WTC11 (cell line): Measurements from ENCODE around the gene HOXD12. TPM values are rescaled to one million over a fixed set of nuclear protein-coding genes. Genes with fewer than 3 reads are reported as not detected.

ENCODE experiments used
- ATAC-seq: fragments of 200-7000 bp; cut with Tn5 transposase; 2 replicates; pipeline ENCODE4 v1.10.0; 2021; ENCODE audit warnings: mild to moderate bottlenecking, moderate library complexity
- CTCF ChIA-PET: fragments of 300-600 bp; sonication (Branson Sonifier 250); formaldehyde crosslinking; loops from one replicate; lab custom pipeline; 2021; ENCODE audit warnings: antibody characterized with exemption; lab: Charles Lee
- POLR2A ChIA-PET: fragments of 350-600 bp; sonication (Branson Sonifier 250); formaldehyde crosslinking; loops from one replicate; lab custom pipeline; 2021; ENCODE audit warnings: antibody characterized with exemption; lab: Charles Lee
- DNase-seq: peaks from one replicate; pipeline ENCODE4 v3.0.0; 2021; ENCODE audit warnings: low spot score
- H3K27ac Mint-ChIP-seq: 2 replicates; pipeline ENCODE4 v1.8.0; 2021; ENCODE audit warnings: mixed read lengths
- H3K27me3 Mint-ChIP-seq: 2 replicates; pipeline ENCODE4 v1.8.0; 2021; ENCODE audit warnings: low read depth, mild to moderate bottlenecking, moderate library complexity, mixed read lengths
- H3K36me3 Mint-ChIP-seq: 2 replicates; pipeline ENCODE4 v1.8.0; 2021; ENCODE audit warnings: mixed read lengths
- H3K4me1 Mint-ChIP-seq: 2 replicates; pipeline ENCODE4 v1.8.0; 2022; ENCODE audit warnings: mixed read lengths
- H3K4me3 Mint-ChIP-seq: 2 replicates; pipeline ENCODE4 v1.8.0; 2021; ENCODE audit warnings: mild to moderate bottlenecking, moderate library complexity, mixed read lengths
- H3K9me3 Mint-ChIP-seq: 2 replicates; pipeline ENCODE4 v1.8.0; 2021; ENCODE audit warnings: mixed read lengths
- CREB1 ChIP-seq: sonication (generic); formaldehyde crosslinking; IDR thresholded peaks from 2 replicates; pipeline ENCODE4 v1.8.0; 2023; ENCODE audit warnings: mild to moderate bottlenecking, missing genetic modification reagents
- CTCF ChIP-seq: fragments of 200-600 bp; IDR thresholded peaks from 2 replicates; pipeline ENCODE4 v1.8.0; 2022; ENCODE audit warnings: antibody characterized with exemption
- E2F4 ChIP-seq: sonication (generic); formaldehyde crosslinking; IDR thresholded peaks from 2 replicates; pipeline ENCODE4 v1.8.1; 2022; ENCODE audit warnings: low read depth, mild to moderate bottlenecking, moderate library complexity, missing genetic modification reagents, borderline replicate concordance
- GRHL2 ChIP-seq: fragments of 250-450 bp; sonication (Bioruptor Pico); IDR thresholded peaks from 2 replicates; pipeline ENCODE4 v1.8.0; 2022; ENCODE audit warnings: mild to moderate bottlenecking, moderate library complexity; ENCODE audit not compliant: insufficient replicate concordance, severe bottlenecking
- NR2C2 ChIP-seq: sonication (generic); formaldehyde crosslinking; IDR thresholded peaks from 2 replicates; pipeline ENCODE4 v1.8.0; 2022; ENCODE audit warnings: mild to moderate bottlenecking, missing genetic modification reagents
- OVOL2 ChIP-seq: fragments of 250-450 bp; sonication (Bioruptor Pico); IDR thresholded peaks from 2 replicates; pipeline ENCODE4 v1.9.0; 2021; ENCODE audit warnings: mild to moderate bottlenecking, borderline replicate concordance
- ZNF232 ChIP-seq: sonication (generic); formaldehyde crosslinking; IDR thresholded peaks from 2 replicates; pipeline ENCODE4 v1.8.0; 2022; ENCODE audit warnings: mild to moderate bottlenecking, missing genetic modification reagents
- ZNF512 ChIP-seq: sonication (generic); formaldehyde crosslinking; IDR thresholded peaks from 2 replicates; pipeline ENCODE4 v1.8.1; 2022; ENCODE audit warnings: missing genetic modification reagents, borderline replicate concordance
- total RNA-seq: library from RNA; stranded (reverse); gene quantifications from 3 replicates; pipeline ENCODE4 v1.2.3, GENCODE V29; 2021
- TF ChIP-seq, protein P1 (sequence below): sonication (generic); formaldehyde crosslinking; IDR thresholded peaks from 2 replicates; pipeline ENCODE4 v1.8.0; 2022; ENCODE audit warnings: missing genetic modification reagents
- TF ChIP-seq, protein P2 (sequence below): sonication (generic); formaldehyde crosslinking; IDR thresholded peaks from 2 replicates; pipeline ENCODE4 v1.8.1; 2022; ENCODE audit warnings: mild to moderate bottlenecking, missing genetic modification reagents, moderate library complexity, borderline replicate concordance

Gene HOXD12
- total RNA-seq, 1 experiment from 2014 or later, result 0.17 TPM

DNA sequence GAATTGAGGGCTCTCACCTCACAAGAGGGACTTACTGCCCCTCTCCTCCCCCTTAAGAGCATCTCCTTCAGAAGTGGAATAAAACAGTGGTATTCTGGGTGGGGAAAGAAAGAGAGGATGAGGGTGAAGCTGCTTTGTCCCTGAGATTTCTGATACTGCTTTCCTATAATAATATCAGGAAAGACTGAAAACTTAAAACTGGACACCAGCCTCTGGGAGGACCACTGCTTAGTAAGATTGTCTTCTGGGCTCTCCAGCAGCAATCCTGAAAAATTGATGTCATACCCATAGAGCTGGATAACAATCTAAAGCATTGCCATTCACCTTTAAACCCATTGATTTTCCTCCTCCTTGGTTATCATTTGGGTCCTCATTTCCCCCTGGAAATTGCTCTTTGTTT is 47.0 kb downstream of the HOXD12 start:
- peaks cover 100% of the 10 kb centered on the region for H3K27me3 Mint-ChIP-seq
- H3K9me3 Mint-ChIP-seq, result no peaks in the 10 kb centered on the region
- no peak for ATAC-seq
- H3K4me1 Mint-ChIP-seq, result peaks cover 18% of the 10 kb centered on the region
- H3K36me3 Mint-ChIP-seq, result no peaks in the 10 kb centered on the region
- TF ChIP-seq ZNF232 (no peak), GRHL2 (CRISPR knock-in tag) (no peak), NR2C2 (CRISPR knock-in tag) (no peak)
- TF ChIP-seq, protein P1, sequence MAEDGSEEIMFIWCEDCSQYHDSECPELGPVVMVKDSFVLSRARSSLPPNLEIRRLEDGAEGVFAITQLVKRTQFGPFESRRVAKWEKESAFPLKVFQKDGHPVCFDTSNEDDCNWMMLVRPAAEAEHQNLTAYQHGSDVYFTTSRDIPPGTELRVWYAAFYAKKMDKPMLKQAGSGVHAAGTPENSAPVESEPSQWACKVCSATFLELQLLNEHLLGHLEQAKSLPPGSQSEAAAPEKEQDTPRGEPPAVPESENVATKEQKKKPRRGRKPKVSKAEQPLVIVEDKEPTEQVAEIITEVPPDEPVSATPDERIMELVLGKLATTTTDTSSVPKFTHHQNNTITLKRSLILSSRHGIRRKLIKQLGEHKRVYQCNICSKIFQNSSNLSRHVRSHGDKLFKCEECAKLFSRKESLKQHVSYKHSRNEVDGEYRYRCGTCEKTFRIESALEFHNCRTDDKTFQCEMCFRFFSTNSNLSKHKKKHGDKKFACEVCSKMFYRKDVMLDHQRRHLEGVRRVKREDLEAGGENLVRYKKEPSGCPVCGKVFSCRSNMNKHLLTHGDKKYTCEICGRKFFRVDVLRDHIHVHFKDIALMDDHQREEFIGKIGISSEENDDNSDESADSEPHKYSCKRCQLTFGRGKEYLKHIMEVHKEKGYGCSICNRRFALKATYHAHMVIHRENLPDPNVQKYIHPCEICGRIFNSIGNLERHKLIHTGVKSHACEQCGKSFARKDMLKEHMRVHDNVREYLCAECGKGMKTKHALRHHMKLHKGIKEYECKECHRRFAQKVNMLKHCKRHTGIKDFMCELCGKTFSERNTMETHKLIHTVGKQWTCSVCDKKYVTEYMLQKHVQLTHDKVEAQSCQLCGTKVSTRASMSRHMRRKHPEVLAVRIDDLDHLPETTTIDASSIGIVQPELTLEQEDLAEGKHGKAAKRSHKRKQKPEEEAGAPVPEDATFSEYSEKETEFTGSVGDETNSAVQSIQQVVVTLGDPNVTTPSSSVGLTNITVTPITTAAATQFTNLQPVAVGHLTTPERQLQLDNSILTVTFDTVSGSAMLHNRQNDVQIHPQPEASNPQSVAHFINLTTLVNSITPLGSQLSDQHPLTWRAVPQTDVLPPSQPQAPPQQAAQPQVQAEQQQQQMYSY (CRISPR knock-in tag), result no peak
- TF ChIP-seq, protein P2, sequence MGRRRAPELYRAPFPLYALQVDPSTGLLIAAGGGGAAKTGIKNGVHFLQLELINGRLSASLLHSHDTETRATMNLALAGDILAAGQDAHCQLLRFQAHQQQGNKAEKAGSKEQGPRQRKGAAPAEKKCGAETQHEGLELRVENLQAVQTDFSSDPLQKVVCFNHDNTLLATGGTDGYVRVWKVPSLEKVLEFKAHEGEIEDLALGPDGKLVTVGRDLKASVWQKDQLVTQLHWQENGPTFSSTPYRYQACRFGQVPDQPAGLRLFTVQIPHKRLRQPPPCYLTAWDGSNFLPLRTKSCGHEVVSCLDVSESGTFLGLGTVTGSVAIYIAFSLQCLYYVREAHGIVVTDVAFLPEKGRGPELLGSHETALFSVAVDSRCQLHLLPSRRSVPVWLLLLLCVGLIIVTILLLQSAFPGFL (CRISPR knock-in tag), result no peak
- TF ChIP-seq, all 79 proteins: peak for 0
- ChIA-PET CTCF (interaction anchor here (1.6 kb wide), 1 partner anchor 308 kb away, joined by 9 read pairs; no protein-coding TSS in a partner anchor), POLR2A (no interaction called here)
- H3K4me3 Mint-ChIP-seq, result no peak overlapping the region
- no peak overlapping the region for H3K27ac Mint-ChIP-seq
- no peak for DNase-seq

- DNase-seq (no peak), ATAC-seq (peak; percentile 4; the same call in 1 of the 2 replicates)
- Mint-ChIP-seq H3K36me3 (no peaks in the 10 kb centered on the region), H3K4me3 (no peak overlapping the region; the same call in 1 of the 2 replicates), H3K27ac (no peak overlapping the region), H3K4me1 (peaks cover 18% of the 10 kb centered on the region), H3K9me3 (no peaks in the 10 kb centered on the region), H3K27me3 (peaks cover 100% of the 10 kb centered on the region)
- CTCF ChIA-PET, result interaction anchor here (1.1 to 1.6 kb wide), 4 partner anchors 36 to 505 kb away, joined by 3 to 9 read pairs (median 4); no protein-coding TSS in a partner anchor
- TF ChIP-seq ZNF512 (CRISPR knock-in tag), result no peak
- TF ChIP-seq CTCF, result no peak
- no peak for TF ChIP-seq E2F4 (CRISPR knock-in tag)
- no peak for TF ChIP-seq OVOL2 (CRISPR knock-in tag)
- no peak for TF ChIP-seq CREB1
- POLR2A ChIA-PET, result no interaction called here
These were observed 47.7 kb downstream of the HOXD12 start for GRCh38 chr2:176147210-176147799.
